HG02970 (cell line): Measurements from ENCODE around the gene C4B.
"Not testable (repeated sequence)": the region's sequence is repeated elsewhere in the genome, so short reads cannot be mapped to it uniquely, and the experiment has no call there.

Experiments used
- ATAC-seq: cut with Tn5 transposase; IDR thresholded peaks from one replicate; pipeline ENCODE4 v1.9.1; 2021; ENCODE audit warnings: mild to moderate bottlenecking, moderate library complexity, moderate number of reproducible peaks; ENCODE audit not compliant: unreplicated experiment, low FRiP score

The C4B gene

DNA sequence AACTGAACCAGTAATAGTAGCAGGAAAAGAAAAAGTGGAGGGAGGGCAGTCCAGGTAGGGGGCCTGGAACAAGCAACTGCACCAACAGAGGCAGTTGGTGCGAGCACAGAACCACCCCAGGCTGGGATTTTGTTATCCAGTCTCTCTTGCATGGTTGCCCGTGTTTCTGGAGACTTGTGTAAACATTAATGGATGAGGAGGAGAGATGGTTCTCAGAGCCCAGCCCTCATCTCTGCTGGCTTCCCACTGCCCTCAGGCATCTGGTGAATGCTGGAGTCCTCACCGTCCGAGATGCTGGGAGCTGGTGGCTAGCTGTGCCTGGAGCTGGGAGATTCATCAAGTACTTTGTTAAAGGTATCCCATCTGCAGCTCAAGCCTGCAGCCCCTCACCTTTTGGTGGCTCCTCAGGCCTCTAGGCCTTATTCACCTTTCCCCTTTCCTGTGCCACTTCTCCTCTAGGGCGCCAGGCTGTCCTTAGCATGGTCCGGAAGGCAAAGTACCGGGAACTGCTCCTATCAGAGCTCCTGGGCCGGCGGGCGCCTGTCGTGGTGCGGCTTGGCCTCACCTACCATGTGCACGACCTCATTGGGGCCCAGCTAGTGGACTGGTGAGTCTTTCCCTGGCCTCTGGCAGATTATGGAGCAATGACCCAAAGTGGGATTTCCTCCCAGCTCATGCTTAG, 34.3 kb upstream of the C4B start:
- ATAC-seq = not testable (repeated sequence)

DNA sequence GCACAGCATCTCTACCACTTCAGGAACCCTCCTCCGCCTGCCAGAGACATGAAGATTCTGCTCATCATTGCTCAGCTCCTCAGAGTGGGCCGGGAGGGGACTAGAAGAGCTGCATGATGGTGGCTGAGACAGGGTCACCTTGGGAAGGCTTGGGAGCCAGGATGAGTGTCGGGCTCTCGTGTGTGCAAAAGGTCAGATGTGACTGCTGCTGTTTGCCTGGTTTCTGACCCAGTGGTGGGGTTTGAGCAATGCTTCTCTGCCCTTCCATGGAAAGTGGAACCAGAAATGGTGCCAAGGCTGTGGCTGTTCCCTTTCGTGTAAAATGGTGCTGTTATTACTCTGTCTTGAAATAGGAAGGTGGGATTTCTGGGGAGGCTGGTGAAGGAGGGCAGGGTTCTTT, 33.6 kb upstream of the C4B start:
- not testable (repeated sequence) for ATAC-seq

DNA sequence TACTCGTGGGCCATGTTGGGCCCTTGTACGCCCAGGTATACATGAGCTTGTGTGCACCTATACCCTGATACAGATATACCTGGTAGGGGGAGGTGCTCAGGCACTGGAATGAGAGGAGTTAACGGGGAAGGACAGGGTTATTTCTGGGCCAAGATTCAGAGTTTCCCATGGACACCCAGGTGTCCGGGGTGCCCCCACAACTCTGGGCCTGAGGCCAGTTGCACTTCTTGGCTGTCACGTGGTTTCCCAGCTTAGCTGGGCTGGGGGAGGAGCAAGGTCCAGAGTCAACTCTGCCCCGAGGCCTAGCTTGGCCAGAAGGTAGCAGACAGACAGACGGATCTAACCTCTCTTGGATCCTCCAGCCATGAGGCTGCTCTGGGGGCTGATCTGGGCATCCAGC, 32.9 kb upstream of the C4B start, which contains the start of gene C4A:
Gene C4A, plus strand, starts transcription at position 314 of the 400 bp plus-strand sequence. Its CDS starts 51 bp downstream, at position 365.
- not testable (repeated sequence) for ATAC-seq

DNA sequence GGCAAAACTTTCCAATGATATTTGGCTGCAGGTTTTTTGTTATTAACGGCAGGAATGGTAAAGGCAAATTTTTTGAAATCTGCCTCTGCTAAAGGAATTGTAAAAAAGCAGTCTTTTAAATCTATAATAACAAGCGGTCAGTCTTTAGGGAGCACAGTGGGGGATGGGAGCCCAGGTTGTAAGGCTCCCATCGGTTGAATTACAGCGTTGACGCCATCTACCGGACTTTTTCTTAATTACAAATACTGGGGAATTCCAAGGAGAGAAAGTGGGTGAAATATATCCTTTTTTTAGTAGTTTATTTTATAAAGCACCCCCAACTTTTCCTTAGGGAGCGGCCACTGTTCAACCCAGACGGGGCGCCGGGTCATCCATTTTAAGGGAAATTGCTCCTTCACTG, 25.2 kb upstream of the C4B start:
- not testable (repeated sequence) for ATAC-seq

DNA sequence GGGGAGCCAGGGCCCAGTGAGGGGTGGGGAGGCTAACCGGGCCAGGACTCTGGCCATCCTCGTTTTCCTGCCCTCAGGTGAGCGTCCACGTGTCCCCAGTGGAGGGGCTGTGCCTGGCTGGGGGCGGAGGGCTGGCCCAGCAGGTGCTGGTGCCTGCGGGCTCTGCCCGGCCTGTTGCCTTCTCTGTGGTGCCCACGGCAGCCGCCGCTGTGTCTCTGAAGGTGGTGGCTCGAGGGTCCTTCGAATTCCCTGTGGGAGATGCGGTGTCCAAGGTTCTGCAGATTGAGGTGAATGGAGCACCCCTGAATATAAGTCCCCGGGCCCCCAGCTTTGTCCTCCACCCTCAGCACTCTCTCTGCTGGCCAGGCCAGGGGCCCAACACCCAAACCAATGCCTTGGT, 20.2 kb upstream of the C4B start:
- ATAC-seq = not testable (repeated sequence)

DNA sequence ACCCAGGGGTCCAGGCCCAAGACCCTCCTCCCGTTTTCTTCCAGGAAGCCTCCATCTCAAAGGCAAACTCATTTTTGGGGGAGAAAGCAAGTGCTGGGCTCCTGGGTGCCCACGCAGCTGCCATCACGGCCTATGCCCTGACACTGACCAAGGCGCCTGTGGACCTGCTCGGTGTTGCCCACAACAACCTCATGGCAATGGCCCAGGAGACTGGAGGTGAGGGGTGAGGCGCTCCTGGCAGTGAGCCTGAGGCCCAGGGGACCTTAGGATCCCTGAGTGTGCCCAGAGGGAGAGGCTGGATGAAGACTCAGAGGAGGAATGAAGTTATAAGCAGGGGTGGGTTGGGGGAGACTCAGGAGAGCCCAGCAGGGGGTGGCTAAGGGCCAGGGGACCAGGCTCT, 18.2 kb upstream of the C4B start:
- not testable (repeated sequence) for ATAC-seq

DNA sequence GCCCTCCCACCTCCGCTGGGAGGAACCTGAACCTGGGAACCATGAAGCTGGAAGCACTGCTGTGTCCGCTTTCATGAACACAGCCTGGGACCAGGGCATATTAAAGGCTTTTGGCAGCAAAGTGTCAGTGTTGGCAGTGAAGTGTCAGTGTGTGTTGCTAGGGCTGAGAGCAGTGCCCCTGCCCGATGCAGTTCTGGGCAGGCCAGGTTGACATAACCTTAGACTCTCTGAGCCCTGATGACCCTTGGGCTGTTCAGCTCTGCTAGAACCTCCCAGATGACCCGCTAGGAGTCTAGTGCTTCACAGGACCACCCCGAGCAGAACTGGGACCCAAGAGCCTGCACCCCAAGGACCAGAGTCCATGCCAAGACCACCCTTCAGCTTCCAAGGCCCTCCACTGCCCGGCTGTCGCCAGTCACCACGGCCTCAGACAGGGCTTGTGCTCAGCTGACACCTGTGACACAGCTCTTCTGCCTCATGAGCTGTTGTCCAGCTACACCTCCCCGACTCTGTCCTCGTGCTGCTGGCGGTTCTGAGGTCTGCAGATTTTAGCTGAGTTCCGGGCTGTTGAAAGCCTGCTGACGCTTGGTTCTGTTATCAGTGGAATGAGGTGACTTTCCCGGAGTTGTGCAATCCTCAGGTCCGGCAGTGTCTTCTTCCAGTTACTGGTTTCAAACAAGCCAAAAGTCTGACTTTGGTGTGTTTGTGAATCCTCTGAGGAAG, 11.9 kb upstream of the C4B start:
- not testable (repeated sequence) for ATAC-seq

DNA sequence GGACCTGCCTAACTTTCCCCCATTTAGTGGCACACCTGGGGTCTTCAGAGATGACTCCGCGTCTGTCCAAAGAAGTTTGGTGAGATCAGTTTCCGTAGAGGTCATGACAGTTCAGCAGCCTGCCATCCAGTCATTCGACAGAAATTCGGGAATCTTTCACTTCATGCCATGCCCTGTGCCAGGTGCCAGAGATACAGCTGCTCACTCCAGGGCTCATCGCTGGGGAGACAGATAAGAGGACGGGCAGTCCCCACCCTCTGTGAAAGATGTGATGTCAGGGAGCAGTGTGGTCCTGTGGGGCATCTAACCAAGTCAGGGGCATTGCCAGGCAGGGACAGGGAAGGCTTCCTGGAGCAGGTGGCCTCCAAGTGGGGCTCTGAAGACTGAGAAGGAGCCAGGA, 11.3 kb upstream of the C4B start:
- ATAC-seq = not testable (repeated sequence)

DNA sequence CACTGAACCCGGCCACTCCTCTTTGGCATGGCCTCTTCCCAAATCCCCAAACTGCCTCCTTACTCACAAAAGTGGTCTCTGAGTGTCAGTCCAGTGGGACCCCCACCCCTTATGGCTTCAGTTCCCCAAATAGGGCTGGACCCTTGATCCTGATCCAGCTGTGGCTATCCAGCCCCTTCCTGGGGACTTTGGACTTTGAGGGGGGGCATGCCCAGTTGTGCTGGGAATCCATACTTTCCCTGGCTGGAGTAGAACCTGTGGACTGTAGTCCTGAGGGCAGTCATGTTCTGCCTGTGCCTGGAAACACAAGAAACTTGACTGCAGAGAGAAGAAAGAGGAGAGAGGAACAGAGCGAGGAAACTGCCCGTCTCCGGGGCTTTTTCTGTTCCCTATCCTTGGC, 10.2 kb upstream of the C4B start:
- not testable (repeated sequence) for ATAC-seq

DNA sequence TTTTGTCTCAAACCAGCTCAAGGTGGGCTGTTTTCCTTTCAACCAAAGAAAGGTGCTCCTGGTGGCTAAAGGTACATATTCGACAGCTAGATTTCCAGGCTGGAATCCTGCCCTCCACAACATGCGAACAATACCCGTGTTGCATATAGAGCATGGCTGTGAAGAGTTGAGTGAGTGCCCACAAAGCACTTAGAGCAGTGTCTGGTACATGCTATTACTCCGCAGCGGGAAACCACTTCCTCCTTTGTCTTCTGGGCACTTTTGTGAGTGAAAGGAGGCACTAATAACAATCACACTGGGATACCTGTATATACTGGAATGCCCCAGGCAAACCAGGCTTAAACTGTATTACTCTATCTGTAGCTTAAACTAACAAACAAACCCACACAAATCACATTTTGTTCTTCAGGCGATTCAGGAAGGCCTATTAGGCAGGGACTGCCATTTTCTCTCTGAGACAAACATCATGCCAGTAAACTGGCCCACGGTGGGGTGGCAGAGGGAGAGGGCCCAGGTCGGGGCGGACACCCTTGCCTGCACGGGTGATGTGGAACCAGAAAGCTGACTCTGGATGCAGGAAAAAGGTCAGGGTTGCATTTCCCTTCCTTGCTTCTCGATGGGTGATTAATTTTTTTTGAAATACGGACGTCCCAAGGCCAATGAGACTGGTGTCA, 9.6 kb upstream of the C4B start:
- not testable (repeated sequence) for ATAC-seq

DNA sequence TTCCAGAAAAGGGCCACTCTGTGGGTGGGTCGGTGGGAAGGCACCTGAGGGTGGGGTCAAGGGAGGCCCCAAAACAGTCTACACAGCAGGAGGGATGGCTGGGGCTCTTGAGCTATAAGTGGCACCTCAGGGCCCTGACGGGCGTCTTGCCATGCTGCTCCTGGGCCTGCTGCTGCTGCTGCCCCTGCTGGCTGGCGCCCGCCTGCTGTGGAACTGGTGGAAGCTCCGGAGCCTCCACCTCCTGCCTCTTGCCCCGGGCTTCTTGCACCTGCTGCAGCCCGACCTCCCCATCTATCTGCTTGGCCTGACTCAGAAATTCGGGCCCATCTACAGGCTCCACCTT, 9.1 kb upstream of the C4B start:
- ATAC-seq = not testable (repeated sequence)

DNA sequence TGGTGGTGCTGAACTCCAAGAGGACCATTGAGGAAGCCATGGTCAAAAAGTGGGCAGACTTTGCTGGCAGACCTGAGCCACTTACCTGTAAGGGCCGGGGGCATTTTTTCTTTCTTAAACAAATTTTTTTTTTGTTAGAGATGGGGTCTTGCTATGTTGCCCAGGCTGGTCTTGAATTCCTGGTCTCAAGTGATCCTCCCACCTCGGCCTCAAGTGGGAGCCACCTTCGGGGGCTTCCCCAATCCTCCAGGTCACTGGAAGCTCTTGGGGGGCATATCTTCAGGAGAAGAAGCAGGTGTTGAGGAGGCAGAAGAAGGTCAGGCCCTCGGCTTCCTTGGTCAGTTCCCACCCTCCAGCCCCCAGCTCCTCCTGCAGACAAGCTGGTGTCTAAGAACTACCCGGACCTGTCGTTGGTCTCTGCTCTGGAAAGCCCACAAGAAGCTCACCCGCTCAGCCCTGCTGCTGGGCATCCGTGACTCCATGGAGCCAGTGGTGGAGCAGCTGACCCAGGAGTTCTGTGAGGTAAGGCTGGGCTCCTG, 8.5 kb upstream of the C4B start:
- ATAC-seq = not testable (repeated sequence)

DNA sequence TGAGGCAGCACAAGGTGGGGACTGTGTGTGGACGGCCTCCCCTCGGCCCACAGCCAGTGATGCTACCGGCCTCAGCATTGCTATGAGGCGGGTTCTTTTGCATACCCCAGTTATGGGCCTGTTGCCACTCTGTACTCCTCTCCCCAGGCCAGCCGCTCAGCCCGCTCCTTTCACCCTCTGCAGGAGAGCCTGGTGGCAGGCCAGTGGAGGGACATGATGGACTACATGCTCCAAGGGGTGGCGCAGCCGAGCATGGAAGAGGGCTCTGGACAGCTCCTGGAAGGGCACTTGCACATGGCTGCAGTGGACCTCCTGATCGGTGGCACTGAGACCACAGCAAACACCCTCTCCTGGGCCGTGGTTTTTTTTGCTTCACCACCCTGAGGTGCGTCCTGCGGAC, 7.5 kb upstream of the C4B start:
- ATAC-seq = not testable (repeated sequence)

DNA sequence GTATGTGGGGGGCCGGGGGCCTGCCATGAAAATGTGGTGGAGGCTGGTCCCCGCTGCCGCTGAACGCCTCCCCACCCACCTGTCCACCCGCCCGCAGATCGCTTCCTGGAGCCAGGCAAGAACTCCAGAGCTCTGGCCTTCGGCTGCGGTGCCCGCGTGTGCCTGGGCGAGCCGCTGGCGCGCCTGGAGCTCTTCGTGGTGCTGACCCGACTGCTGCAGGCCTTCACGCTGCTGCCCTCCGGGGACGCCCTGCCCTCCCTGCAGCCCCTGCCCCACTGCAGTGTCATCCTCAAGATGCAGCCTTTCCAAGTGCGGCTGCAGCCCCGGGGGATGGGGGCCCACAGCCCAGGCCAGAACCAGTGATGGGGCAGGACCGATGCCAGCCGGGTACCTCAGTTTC, 6.6 kb upstream of the C4B start:
- not testable (repeated sequence) for ATAC-seq

DNA sequence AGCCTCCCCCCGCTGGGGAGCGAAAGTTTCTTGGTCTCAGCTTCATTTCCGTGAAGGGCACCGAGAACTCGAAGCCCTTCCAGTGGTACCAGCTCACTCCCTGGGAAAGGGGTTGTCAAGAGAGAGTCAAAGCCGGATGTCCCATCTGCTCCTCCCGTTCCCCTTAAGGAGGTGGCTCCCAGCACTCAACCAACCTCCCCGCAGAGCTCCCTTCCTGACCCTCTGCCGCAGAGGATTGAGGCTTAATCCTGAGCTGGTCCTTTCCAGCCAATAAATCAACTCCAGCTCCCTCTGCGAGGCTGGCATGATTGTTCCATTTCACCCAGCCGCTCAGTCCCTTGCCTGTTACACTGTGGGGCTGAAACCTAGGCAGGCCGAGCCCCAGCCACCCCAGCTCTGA, 6.0 kb upstream of the C4B start:
- ATAC-seq = not testable (repeated sequence)

DNA sequence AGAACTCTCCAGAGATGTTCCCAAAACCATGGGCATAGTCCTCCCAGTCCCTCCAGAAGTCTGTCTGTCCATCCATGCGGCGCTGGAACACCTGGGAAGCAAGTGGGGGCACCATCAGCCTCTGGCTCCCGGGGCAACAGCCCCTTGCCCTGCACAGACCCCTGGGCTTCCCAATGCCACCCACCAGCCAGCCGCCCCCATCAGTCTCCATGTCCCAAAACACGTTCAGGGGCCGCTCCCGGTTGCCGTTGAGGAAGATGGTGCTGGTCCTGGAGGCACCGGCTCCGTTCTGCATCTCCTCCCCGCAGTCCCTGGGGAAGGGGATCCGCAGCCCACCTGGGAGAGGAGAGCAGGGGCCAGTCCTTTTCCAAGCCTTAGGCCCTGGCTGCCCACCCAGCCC, 5.1 kb upstream of the C4B start:
- ATAC-seq = not testable (repeated sequence)

DNA sequence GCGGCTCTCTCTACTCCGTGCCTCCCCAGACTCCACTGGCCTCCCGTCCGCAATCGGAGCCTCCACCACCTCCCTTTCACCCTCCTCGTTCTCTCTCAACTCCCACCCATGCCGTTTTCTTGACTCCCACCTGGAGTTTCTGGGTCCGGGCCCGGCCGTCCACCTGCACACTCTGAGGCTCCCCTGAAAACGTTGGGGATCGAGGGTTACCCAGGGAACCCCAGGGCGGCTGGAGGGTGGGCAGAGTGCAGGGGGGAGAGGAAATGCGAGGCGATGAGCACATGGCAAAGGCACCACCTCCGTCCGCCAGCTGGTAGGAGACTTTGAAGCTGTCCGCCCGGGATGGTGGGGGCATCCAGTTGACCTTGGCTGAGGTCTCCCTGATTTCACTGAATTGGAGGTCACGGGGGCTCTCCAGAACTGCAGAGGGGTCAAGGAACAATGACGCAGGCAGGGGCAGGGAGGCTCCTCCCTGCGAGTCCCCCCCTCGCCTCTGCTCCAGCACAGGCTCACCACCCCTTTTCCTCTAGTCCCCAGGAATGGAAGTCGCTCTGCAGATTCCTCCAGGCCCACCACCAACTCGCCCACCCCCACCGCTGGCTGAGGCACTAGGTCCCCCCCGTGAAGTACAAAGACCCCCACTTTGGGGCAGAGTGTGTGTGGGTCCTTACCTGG, 3.6 kb upstream of the C4B start:
- not testable (repeated sequence) for ATAC-seq

DNA sequence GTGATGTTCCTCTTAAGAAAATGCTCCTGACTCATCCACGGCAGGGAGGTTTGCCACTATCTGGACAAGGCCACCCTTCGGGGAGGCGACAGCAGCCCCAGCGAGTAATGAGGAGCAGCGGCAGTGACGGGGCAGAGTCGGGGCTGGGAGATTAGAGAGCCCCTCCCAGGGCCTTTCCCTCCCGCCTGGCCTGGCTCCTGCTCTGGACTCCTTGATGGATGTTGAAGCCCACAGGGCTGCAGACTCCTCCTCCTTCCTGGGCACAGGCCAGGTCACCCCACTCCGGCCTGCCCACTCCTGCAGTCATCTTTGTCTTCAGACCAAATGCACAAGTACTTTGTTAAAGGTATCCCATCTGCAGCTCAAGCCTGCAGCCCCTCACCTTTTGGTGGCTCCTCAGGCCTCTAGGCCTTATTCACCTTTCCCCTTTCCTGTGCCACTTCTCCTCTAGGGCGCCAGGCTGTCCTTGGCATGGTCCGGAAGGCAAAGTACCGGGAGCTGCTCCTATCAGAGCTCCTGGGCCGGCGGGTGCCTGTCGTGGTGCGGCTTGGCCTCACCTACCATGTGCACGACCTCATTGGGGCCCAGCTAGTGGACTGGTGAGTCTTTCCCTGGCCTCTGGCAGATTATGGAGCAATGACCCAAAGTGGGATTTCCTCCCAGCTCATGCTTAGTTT, 1.5 kb upstream of the C4B start:
- not testable (repeated sequence) for ATAC-seq

DNA sequence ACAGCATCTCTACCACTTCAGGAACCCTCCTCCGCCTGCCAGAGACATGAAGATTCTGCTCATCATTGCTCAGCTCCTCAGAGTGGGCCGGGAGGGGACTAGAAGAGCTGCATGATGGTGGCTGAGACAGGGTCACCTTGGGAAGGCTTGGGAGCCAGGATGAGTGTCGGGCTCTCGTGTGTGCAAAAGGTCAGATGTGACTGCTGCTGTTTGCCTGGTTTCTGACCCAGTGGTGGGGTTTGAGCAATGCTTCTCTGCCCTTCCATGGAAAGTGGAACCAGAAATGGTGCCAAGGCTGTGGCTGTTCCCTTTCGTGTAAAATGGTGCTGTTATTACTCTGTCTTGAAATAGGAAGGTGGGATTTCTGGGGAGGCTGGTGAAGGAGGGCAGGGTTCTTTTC, 857 bp upstream of the C4B start:
- ATAC-seq = not testable (repeated sequence)

DNA sequence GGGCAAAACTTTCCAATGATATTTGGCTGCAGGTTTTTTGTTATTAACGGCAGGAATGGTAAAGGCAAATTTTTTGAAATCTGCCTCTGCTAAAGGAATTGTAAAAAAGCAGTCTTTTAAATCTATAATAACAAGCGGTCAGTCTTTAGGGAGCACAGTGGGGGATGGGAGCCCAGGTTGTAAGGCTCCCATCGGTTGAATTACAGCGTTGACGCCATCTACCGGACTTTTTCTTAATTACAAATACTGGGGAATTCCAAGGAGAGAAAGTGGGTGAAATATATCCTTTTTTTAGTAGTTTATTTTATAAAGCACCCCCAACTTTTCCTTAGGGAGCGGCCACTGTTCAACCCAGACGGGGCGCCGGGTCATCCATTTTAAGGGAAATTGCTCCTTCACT, 7.5 kb downstream of the C4B start:
- not testable (repeated sequence) for ATAC-seq
